GM12873 (cell line): Measurements from ENCODE around the gene FAM98B.

Experiments
- TF ChIP-seq, protein P1 (sequence below): IDR thresholded peaks from 2 replicates; pipeline ENCODE4 v1.5.1; 2012; ENCODE audit warnings: low read depth, mild to moderate bottlenecking, moderate library complexity, low read length, control low read depth; ENCODE audit not compliant: insufficient read depth; ENCODE audit errors: missing control alignments

FAM98B gene

GRCh38 chr15:38461066-38461833, 7.3 kb downstream of the FAM98B start:
- TF ChIP-seq, protein P1, sequence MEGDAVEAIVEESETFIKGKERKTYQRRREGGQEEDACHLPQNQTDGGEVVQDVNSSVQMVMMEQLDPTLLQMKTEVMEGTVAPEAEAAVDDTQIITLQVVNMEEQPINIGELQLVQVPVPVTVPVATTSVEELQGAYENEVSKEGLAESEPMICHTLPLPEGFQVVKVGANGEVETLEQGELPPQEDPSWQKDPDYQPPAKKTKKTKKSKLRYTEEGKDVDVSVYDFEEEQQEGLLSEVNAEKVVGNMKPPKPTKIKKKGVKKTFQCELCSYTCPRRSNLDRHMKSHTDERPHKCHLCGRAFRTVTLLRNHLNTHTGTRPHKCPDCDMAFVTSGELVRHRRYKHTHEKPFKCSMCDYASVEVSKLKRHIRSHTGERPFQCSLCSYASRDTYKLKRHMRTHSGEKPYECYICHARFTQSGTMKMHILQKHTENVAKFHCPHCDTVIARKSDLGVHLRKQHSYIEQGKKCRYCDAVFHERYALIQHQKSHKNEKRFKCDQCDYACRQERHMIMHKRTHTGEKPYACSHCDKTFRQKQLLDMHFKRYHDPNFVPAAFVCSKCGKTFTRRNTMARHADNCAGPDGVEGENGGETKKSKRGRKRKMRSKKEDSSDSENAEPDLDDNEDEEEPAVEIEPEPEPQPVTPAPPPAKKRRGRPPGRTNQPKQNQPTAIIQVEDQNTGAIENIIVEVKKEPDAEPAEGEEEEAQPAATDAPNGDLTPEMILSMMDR = no peak

GRCh38 chr15:38463893-38464292, 10.0 kb downstream of the FAM98B start:
- TF ChIP-seq, protein P1 = no peak

GRCh38 chr15:38464675-38465074, 10.7 kb downstream of the FAM98B start:
- TF ChIP-seq, protein P1 = no peak

GRCh38 chr15:38470816-38471215, 16.9 kb downstream of the FAM98B start:
- TF ChIP-seq, protein P1 = no peak

GRCh38 chr15:38471974-38472373, 18.0 kb downstream of the FAM98B start:
- TF ChIP-seq, protein P1 = no peak

DNA sequence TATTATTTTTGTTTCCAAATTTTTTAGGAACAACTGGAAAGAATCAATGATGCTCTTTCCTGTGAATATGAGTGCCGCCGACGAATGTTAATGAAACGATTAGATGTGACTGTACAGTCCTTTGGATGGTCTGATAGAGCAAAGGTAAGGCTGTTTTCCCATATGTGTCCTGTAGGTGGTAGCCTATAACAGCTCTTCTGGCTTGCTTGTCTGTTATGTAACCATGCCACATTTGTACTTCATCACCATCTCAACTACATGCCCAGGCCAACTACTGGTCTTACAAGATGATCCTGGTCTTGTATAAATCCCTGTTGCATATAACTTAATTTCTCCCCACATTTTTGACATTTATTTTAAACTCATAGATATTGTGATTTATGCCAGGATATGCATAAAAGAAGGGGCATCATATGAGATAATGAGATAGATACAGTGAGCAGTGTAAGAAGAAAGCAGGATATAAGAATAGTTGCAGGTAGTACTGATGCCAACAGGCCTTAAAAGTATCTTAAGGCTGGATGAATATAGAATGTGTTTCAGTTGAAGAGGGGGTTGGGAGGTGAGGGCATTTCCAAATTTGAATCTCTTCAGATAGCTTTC, 20.3 kb downstream of the FAM98B start:
- TF ChIP-seq, protein P1 = peak; percentile 83

DNA sequence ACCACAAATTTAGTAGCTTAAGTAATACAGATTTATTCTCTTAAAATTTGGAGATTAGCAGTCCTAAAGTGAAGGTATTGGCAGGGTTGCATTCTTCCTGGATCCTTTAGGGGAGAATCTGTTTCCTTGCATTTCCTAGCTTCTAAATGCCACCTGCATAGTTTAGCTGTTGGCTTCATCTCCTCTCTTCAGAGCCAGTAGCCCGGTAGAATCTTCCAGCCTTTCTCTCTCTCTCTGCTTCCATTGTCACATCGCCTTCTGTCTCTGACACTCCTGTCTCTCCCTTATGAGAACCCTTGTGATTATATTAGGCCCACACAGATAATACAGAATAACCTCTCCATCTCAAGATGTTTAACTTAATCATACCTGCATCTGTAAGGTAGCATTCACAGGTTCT, 21.4 kb downstream of the FAM98B start:
- TF ChIP-seq, protein P1 = no peak
